ENCODE measurements around the gene NAPEPLD.
"Not testable (repeated sequence)": the region's sequence is repeated elsewhere in the genome, so short reads cannot be mapped to it uniquely, and the experiment has no call there.

NAPEPLD gene

DNA sequence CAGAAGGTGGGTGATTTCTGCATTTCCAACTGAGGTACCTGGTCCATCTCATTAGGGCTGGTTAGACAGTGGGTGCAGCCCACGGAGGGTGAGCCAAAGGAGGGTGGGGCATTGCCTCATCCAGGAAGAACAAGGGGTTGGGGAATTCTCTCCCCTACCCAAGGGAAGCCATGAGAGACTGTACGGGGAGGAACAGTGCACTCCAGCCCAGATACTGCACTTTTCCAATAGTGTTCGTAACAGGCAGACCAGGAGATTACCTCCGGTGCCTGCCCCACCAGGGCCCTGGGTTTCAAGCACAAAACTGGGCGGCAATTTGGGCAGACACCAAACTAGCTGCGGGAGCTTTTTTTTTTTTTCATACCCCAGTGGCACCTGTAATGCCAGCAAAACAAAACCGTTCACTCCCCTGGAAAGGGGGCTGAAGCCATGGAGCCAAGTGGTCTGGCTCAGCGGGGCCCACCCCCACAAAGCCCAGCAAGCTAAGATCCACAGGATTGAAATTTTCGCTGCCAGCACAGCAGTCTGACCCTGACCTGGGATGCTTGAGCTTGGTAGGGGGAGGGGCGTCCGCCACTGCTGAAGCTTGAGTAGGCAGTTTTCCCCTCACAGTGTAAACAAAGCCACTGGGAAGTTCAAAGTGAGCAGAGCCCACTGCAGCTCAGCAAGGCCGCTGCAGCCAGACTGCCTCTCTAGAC is 42.7 kb downstream of the NAPEPLD start:
- no peak for DNase-seq

DNA sequence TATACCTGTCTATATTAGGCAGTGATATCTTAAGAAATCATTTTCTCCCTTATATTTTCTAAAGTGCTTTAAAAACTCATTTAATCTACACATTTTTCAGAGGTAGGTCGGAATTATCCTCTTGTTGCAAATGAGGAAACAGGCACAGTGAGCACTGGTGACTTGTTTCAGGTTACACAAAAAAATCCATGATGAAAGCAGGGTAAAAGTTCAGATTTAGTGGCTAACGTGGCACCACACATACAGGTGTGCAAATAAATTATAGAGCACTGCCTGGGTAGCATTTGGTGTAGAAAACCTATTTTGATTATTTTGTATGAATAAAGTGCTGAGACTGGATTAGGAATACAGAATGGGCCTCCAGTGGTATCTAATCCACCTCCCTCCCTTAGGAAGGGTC is 47.4 kb downstream of the NAPEPLD start:
- no peak for DNase-seq

DNA sequence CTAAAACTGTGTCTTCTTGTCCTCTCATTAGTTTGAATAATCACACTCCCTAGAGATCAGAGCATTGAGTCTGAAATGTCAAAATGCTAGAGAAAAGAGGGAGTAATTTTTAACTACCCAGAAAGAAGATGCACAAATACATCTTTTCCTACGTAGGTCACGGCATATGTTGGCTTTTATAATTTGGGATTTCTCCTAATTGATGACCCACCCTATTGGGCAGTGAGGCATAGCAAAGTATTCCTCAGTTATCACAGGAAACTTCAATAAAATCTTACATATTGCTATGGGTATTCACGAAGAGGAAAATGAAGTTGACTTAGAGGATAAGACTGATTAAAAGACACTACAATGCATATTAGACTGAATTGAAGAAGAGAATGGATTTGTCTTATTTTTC is 48.6 kb downstream of the NAPEPLD start:
- no peak for DNase-seq

DNA sequence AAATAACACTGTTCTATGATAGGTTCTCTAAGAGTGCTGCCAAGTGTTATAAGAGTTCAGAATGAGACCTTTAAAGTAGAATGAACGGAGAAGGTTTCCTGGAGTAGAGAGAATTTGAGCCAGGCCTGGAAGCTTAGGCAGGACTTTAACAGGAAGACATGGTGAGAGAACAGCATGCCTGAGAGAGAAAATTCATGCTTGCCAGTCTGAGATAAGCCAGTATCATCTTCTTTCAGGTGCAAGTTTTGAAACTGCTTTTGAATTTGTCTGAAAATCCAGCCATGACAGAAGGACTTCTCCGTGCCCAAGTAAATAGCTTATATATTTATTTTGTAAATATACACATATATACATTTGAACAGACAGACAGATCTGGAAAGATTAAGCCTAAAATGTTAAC is 51.9 kb downstream of the NAPEPLD start:
- no peak for DNase-seq

DNA sequence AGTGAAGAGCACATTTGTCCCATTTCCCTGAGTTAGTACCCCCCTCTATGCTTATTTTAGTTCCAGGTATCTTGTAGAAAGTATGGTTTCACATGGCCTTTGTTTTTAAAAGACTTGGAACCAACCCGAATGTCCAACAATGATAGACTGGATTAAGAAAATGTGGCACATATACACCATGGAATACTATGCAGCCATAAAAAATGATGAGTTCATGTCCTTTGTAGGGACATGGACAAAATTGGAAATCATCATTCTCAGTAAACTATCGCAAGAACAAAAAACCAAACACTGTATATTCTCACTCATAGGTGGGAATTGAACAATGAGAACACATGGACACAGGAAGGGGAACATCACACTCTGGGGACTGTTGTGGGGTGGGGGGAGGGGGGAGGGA is 53.3 kb downstream of the NAPEPLD start:
- not testable (repeated sequence) for DNase-seq

DNA sequence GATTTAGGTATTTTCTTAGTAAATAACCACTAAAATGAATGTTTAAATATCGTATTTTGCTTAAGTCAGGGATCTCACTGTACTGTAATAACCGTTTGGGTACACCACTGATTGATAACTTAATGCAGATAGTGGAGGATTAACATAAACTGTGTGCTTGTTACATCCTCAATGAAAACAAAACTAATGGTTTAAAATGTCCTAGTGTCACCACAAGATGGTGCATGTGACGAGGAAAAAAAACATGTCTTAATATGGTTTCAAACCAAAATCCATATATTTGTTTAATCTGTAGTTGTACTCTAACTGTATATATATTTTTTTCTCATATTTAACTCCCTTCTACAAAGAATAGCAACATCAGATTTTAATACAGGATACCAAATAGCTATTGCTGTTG is 54.8 kb downstream of the NAPEPLD start:
- DNase-seq, result no peak

DNA sequence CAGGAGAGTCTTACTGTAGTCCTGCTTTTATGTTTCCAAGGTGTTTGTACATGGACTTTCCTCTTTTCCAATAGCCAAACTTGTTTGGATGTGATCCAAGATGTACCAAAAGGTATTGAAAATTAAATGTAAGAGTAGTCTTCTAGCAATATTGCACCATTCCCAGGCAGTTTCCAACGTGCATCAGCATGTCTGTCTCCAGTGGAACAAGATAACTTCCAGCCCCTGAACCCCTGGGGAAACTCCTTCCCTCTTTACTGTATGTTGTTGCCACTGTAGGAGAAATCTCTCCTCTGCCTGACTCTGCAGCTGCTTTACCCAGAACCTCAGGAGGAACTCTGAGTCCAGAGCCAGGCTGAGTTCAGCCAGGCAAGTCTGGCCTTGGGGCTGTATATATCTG is 55.5 kb downstream of the NAPEPLD start:
- no peak for DNase-seq

DNA sequence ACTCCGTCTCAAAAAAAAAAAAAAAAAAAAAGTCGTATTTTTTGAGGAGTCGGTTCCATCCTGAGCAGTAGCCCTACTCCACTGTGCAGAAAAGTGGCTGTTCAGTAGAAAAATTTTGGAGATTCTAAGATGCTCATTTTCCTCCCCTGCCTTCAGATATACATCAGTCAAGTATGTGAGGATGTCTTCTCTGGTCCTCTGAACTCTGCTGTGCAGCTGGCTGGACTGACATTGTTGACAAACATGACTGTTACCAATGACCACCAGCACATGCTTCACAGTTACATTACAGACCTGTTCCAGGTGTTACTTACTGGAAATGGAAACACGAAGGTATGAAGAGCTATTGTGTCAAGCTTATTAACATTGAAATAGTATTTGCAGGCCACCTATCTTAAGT is 56.6 kb downstream of the NAPEPLD start:
- not testable (repeated sequence) for DNase-seq

DNA sequence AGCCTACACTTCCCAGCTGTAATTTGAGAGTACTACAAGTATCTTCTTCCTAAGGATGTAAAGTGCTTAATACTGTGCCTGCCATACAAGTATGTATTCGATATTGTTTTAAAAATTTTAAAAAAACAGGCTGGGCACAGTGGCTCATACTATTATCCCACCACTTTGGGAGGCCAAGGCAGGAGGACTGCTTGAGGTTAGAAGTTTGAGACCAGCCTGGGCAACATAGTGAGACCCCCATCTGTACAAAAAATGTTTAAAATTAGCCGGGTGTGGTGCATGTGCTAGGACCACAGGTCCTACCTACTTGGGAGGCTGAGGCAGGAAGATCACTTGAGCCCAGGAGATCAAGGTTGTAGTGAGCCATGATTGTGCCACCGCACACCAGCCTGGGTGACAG is 65.7 kb downstream of the NAPEPLD start:
- no peak for DNase-seq

DNA sequence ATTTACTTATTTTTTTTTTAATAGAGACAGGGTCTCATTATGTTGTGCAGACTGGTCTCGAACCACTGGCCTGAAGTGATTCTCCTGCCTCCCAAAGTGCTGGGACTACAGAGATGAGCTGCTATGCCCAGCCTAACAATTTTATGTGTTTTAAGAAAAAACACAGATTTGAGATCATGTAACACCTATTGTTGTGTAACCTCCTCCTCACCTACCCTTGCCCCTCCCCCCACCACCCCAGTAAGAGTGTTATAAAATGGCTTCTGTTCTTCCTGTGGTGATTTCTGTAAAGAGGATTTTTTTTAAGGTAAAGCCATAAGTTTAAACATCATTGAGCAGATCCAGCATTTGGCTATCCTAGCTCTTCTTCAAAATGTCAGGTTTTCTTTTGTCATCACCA is 66.4 kb downstream of the NAPEPLD start:
- DNase-seq, result no peak

DNA sequence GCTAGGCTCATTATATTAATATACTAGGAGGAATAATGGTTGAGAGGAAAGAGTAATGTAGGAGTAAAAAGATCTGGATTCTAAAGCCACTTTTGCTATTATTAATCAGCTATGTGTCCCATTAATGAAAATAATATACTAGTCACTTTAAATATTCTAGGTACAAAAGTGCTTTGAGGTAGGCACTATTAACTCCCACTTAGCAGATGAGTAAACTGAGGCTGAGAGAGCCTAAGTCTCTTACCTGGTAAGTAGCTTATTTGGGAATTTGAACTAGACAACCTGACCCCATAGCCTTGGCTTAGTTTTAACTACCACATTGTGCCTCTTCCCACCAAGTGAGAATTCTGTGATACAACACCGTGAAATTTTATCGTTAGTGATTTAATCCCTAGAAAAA is 68.0 kb downstream of the NAPEPLD start:
- DNase-seq, result no peak

DNA sequence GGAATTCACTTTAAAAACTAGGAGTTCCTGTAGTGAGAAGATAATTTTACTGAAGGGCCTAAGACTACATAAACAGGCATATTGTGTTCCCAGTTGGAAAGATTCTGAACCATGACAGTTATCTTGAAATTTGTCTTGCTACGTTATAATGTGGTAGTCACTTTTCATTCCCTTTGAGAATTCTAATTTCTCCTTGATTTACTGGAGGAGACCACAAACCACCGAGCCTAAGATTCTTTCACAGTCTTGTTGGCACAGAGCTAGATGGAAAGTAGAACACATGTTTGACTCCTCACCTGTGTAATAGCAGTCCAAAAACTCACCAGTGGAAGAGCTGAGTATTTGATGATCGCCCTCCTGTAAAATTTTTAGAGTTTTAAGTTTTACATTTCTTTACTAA is 69.1 kb downstream of the NAPEPLD start:
- no peak for DNase-seq

DNA sequence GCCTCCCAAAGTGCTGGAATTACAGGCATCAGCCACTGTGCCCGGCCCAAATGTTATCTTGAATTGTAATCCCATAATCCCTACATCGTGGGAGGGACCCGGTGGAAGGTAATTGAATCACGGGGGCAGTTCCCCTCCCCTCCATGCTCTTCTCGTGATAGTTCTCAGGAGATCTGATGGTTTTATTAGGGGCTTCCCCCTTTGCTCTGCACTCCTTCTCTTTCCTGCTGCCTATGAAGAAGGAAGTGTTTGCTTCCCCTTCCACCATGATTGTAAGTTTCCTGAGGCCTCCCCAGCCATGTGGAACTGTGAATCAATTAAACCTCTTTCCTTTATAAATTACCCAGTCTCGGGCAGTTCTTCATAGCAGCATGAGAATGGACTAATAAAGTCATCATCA is 70.7 kb downstream of the NAPEPLD start:
- not testable (repeated sequence) for DNase-seq

DNA sequence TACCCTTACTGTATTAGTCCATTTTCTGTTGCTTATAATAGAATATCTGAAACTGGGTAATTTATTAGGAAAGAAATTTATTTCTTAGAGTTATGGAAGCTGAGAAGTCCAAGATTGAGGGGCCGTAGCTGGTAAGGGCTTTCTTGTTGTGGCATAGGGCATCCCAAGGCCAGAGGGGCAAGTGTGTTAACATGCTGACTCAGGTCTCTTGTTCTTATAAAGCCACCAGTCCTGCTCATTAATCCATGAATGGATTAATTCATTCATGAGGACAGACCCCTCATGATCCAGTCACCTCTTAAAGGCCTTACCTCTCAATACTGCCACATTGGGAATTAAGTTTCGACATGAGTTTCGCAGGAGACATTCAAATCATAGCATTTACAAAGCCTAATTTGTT is 71.6 kb downstream of the NAPEPLD start:
- DNase-seq, result no peak

DNA sequence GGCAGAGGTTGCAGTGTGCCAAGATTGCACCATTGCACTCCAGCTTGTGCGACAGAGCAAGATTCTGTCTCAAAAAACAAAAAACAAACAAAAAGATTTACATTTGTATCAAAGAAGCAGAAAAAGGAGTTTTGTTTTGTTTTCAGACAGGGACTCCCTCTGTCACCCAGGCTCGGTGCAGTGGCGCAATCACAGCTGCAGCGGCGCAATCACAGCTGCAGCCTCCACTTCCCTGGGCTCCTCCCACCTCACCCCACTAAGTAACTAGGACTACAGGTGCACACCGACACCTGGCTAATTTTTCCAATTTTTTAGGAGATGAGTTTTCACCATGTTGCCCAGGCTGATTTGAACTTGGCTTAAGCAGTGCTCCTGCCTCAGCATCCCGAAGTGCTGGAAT is 72.1 kb downstream of the NAPEPLD start:
- no peak for DNase-seq

DNA sequence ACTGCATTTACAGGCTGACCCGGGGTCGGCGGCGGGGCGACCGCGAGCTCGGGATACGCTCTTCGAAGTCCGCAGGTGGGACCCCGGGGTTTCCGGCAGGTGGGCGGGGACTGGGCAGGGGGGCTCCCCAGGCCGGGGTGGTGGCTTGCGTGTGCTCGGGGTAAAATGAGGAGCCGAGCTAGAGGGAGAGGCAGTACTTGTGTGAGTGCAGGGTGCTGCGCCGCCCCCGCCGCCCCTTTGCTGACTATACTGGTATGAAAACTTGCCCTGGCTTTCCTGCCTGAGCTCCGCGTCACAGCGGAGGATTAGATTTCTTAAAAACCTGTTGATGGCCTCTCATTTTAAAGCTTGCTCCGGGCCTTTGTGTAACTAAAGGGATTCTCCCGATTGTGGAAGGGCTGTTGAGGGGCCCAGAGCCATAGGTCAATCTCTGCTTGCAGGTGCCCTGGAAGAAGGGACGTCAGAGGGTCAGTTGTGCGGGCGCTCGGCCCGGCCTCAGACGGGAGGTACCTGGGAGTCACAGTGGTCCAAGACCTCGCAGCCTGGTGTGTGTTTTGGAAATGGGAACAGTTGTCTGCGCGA is 73.5 kb downstream of the NAPEPLD start:
- DNase-seq, result peak; percentile 57

DNA sequence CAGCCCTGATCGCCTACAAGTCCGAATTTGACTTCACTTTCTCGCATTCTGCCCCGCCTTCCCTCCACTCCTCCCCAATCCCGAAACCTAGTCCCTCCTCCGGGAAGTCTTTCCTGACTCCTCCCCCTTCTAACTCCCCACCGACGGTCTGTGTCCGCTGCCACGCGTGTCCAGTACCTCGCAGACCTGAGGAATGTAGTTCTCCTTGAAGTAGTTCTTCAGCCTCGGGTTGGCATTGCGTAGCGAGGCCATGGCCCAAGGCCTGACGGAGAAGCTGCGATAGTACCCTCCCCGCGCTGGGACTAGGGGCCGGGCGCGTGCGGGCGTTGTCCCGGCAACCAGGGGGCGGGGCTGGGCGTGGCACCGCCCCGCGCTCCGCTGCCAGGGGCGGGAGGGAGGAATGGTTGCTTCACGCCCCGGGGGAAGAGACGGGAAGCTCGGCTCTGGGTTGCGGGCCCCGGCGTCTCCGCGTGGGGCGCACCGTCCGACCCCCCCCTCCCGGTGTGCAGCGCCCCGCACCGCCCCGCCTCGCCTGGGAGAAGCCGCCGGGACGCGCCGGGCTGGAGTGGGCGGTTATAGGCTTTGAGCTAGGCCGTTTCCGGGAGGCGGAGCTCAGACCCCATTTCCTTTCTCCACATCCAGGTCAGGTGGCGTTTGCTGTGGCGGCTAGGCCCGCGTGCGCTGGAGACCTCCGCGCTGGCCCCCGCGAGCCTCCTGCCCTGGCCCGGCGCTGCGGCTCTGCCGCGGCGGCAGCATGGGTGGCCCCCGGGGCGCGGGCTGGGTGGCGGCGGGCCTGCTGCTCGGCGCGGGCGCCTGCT is 74.2 kb downstream of the NAPEPLD start, which contains the start of the genes ARMC10 and FBXL13:
Gene ARMC10, plus strand, starts transcription at position 622 of the 818 bp plus-strand sequence. Its CDS starts 133 bp downstream, at position 755.
Gene FBXL13, minus strand, starts transcription at position 278 of the 818 bp plus-strand sequence.
- peak; percentile 88 for DNase-seq

DNA sequence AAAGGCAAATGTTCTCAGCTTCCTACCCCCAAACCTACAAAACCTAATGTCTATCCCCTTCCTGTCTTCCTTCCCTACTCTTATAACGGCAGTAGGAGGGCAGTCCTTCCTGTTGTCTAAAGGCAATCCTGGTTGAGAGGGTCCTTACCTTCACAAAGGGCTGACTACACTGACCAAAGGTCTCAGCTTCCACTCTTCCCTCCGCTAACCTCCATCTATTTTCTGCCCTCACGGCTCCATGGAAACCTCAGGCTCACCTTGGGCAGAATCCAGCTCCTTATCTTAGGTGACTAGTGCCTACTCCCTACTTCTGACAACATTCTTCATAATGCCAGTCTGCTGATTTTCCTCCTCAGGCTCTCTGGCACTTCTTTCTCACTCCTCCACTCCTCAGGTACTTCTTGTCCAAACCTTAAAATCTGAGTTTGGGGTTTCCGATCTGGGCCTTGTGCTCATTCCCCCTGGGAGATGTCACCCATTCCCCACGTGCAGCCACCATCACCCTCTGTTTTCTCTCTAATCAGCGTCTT is 74.8 kb downstream of the NAPEPLD start:
- no peak for DNase-seq

DNA sequence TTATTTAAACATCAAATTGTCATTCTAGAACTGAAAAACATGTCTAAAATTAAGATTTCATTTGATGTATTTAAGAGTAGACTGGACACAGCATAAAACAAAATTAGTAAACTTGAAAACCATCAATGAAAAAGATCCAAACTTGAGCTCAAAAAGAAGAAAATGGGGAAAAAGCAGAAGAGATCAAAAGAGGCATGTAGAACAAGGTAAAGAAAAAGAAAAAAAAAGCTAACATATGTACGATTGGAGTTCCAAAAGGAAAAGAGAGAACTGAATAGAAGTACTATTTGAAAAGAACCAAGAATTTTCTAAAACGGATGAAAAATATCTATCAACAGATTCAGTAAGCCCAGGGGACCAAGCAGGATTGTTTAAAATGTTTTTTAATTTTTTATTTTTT is 77.9 kb downstream of the NAPEPLD start:
- no peak for DNase-seq

DNA sequence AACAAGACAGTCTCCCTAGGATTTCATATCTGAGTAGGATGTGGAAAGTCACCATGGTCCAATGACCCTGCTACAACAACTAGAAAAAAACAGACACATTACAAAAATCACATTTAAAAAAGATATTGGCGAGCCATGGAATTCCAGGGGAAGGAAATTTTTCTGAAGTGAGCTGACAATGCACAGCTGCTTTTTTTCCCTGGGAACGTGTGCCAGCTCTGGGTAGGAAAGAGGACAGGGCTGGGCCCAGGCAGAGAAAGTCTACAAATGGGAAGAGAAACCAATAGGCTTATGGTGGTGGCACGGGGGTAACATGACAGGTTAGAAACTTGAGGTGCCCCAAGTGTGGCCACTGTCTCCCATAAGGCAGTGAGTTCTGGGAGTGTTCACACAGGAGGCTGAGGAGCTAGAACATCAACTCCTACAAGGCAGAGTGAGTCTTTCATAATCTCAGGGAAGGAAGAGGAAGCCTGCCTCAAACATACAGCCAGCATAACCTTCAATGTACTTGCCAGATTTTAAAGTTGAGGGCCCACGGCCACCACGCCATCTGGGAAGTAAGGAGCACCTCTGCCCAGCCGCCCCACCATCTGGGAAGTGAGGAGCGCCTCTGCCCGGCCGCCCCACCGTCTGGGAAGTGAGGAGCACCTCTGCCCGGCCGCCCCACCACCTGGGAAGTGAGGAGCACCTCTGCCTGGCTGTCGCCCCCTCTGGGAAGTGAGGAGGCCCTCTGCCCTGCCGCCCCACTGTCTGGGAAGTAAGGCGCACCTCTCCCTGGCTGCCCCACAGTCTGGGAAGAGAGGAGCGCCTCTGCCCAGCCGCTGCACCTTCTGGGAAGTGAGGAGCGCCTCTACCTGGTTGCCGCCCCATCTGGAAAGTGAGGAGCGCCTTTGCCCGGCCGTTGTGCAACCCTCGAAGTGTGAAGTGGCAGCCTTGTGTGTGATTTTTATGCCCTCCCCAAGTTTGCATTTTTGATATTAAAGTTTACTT is 80.2 kb downstream of the NAPEPLD start:
- DNase-seq, result no peak

DNA sequence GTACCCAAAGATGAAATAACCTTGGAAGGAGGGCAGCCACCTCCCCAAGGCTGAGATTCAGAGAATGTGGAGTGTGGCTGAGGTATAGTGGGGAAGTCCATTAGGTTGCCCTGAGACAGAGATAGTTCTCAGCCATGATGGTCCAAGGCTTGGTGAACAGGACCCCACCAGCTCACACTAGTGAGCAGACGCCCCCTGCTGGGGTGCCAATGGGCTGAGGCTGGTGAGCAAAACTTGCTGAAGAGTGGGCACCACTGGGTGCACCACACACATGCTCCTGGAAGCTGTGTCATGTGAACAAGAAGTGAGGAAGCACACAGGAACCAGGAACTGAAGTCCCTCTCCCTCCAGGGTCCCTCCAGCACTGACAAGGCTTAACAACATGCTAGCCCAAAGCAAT is 83.2 kb downstream of the NAPEPLD start:
- DNase-seq, result peak; percentile 38

DNA sequence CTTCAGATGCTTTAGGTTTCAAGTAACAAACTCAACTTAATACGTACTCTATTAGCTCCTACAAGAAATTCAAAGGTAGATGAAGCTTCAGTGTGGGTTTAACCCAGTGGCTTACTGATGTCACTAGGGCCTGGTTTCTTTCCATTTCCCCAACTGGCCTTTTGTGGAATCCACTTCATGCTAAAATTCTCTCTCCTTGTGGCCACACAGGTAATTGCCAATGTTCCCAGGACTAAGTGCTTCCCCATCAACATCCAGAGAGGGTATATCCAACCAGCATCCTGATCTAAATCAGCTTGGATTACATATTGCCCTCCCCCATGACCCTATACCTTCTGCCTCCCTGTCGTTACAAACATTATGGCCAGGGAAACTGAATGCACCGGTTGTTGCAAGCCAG is 85.0 kb downstream of the NAPEPLD start:
- no peak for DNase-seq

Data from activated CD4-positive, alpha-beta T cell treated with anti-CD3 and anti-CD28 coated beads, Interleukin-2, amount 50 U/mL, for 1 hour (primary cell).